GM21390 (cell line): Measurements from ENCODE around the gene RCN2.

Experiments
- ATAC-seq: cut with Tn5 transposase; IDR thresholded peaks from one replicate; pipeline ENCODE4 v1.9.1; 2021; ENCODE audit not compliant: unreplicated experiment

RCN2 gene

GRCh38 chr15:76973906-76974305 lies 42.4 kb downstream of the RCN2 start:
- no peak for ATAC-seq

GRCh38 chr15:76974456-76975036 lies 43.0 kb downstream of the RCN2 start:
- no peak for ATAC-seq

GRCh38 chr15:76976141-76976540 lies 44.6 kb downstream of the RCN2 start:
- no peak for ATAC-seq

GRCh38 chr15:76976572-76977270 lies 45.2 kb downstream of the RCN2 start:
- ATAC-seq: no peak

GRCh38 chr15:76978522-76979330 lies 47.2 kb downstream of the RCN2 start:
- ATAC-seq: no peak

GRCh38 chr15:76979331-76979925 lies 47.9 kb downstream of the RCN2 start:
- ATAC-seq: no peak

GRCh38 chr15:76979996-76980520 lies 48.5 kb downstream of the RCN2 start:
- no peak for ATAC-seq

- no peak for ATAC-seq
Measured at GRCh38 chr15:76982356-76982755, 50.8 kb downstream of the RCN2 start.

GRCh38 chr15:76982756-76983155 lies 51.2 kb downstream of the RCN2 start:
- no peak for ATAC-seq

- no peak for ATAC-seq
Measured at GRCh38 chr15:76983590-76984375, 52.2 kb downstream of the RCN2 start.

- no peak for ATAC-seq
Measured at GRCh38 chr15:76986743-76987142, 55.2 kb downstream of the RCN2 start.

- ATAC-seq: no peak
Measured at GRCh38 chr15:76987276-76987675, 55.7 kb downstream of the RCN2 start.

GRCh38 chr15:76987896-76988860 lies 56.6 kb downstream of the RCN2 start:
- ATAC-seq: peak; percentile 82

- no peak for ATAC-seq
Measured at GRCh38 chr15:76988867-76989780, 57.6 kb downstream of the RCN2 start.

GRCh38 chr15:76991048-76991447 lies 59.5 kb downstream of the RCN2 start:
- ATAC-seq: no peak

- ATAC-seq: no peak
Measured at GRCh38 chr15:76991741-76992645, 60.4 kb downstream of the RCN2 start.

- no peak for ATAC-seq
Measured at GRCh38 chr15:76993114-76993725, 61.7 kb downstream of the RCN2 start.
